Activated T-helper 17 cell treated with anti-CD3 and anti-CD28 coated beads, Interleukin-2, amount 50 U/mL, for 72 hours (primary cell): ENCODE data around the gene IL17REL. TPM values are rescaled to one million over a fixed set of nuclear protein-coding genes. Genes with fewer than 3 reads are reported as not detected.

Experiments
- ATAC-seq: fragments of 150-1000 bp; cut with Tn5 transposase; replicated peaks from 2 replicates; pipeline ENCODE4 v1.10.0; 2021; ENCODE audit warnings: mild to moderate bottlenecking, moderate library complexity
- H3K27ac Mint-ChIP-seq: one replicate; pipeline ENCODE4 v1.8.0; 2022; ENCODE audit warnings: mixed read lengths
- H3K27me3 Mint-ChIP-seq: one replicate; pipeline ENCODE4 v1.8.0; 2022; ENCODE audit warnings: mixed read lengths
- H3K36me3 Mint-ChIP-seq: one replicate; pipeline ENCODE4 v1.8.0; 2022; ENCODE audit warnings: low read depth, mild to moderate bottlenecking, mixed read lengths
- H3K4me1 Mint-ChIP-seq: one replicate; pipeline ENCODE4 v1.8.0; 2022; ENCODE audit warnings: mixed read lengths
- H3K4me3 Mint-ChIP-seq: one replicate; pipeline ENCODE4 v1.8.0; 2022; ENCODE audit warnings: mild to moderate bottlenecking, mixed read lengths
- H3K9me3 Mint-ChIP-seq: one replicate; pipeline ENCODE4 v1.8.0; 2022; ENCODE audit warnings: mixed read lengths
- total RNA-seq, 2 donors: library from RNA; stranded (reverse); gene quantifications; one replicate each; pipeline ENCODE4 v1.2.3, GENCODE V29; 2022

The IL17REL gene
- total RNA-seq, 2 donors from 2014 or later: 0.09 to 0.42 TPM

GRCh38 chr22:49966774-49967705, 45.5 kb downstream of the IL17REL start:
- H3K27ac Mint-ChIP-seq: peak overlapping the region; percentile 82
- no peaks in the 10 kb centered on the region for H3K27me3 Mint-ChIP-seq
- peaks cover 65% of the 10 kb centered on the region for H3K36me3 Mint-ChIP-seq
- H3K9me3 Mint-ChIP-seq: no peaks in the 10 kb centered on the region
- peak overlapping the region; percentile 87 for H3K4me3 Mint-ChIP-seq
- ATAC-seq: no peak
- H3K4me1 Mint-ChIP-seq: peaks cover 5% of the 10 kb centered on the region

GRCh38 chr22:49966041-49966773, 46.4 kb downstream of the IL17REL start:
- Mint-ChIP-seq H3K4me3 (peak overlapping the region; percentile 87), H3K9me3 (no peaks in the 10 kb centered on the region), H3K36me3 (peaks cover 73% of the 10 kb centered on the region), H3K27me3 (no peaks in the 10 kb centered on the region), H3K27ac (peak overlapping the region; percentile 61), H3K4me1 (peaks cover 5% of the 10 kb centered on the region)
- ATAC-seq: no peak

- Mint-ChIP-seq H3K4me3 (peak overlapping the region; percentile 87), H3K4me1 (peaks cover under 1% of the 10 kb centered on the region), H3K27ac (peak overlapping the region; percentile 93), H3K9me3 (no peaks in the 10 kb centered on the region), H3K27me3 (no peaks in the 10 kb centered on the region), H3K36me3 (peaks cover 66% of the 10 kb centered on the region)
- ATAC-seq: no peak
Observed at GRCh38 chr22:49965091-49966040, 47.2 kb downstream of the IL17REL start.

- Mint-ChIP-seq H3K4me1 (no peaks in the 10 kb centered on the region), H3K27me3 (no peaks in the 10 kb centered on the region), H3K4me3 (peak overlapping the region; percentile 87), H3K36me3 (peaks cover 66% of the 10 kb centered on the region), H3K9me3 (no peaks in the 10 kb centered on the region), H3K27ac (peak overlapping the region; percentile 93)
- no peak for ATAC-seq
Observed at GRCh38 chr22:49964136-49965090, 48.2 kb downstream of the IL17REL start.

GRCh38 chr22:49963647-49964026, 48.9 kb downstream of the IL17REL start:
- H3K4me3 Mint-ChIP-seq: peak overlapping the region; percentile 87
- H3K4me1 Mint-ChIP-seq: no peaks in the 10 kb centered on the region
- peaks cover 66% of the 10 kb centered on the region for H3K36me3 Mint-ChIP-seq
- ATAC-seq: no peak
- no peaks in the 10 kb centered on the region for H3K9me3 Mint-ChIP-seq
- H3K27ac Mint-ChIP-seq: peak overlapping the region; percentile 93
- H3K27me3 Mint-ChIP-seq: no peaks in the 10 kb centered on the region

- no peaks in the 10 kb centered on the region for H3K9me3 Mint-ChIP-seq
- no peaks in the 10 kb centered on the region for H3K27me3 Mint-ChIP-seq
- ATAC-seq: peak; percentile 13
- no peaks in the 10 kb centered on the region for H3K4me1 Mint-ChIP-seq
- peaks cover 64% of the 10 kb centered on the region for H3K36me3 Mint-ChIP-seq
- peak overlapping the region; percentile 93 for H3K27ac Mint-ChIP-seq
- peak overlapping the region; percentile 87 for H3K4me3 Mint-ChIP-seq
Observed at GRCh38 chr22:49962751-49963646, 49.6 kb downstream of the IL17REL start.

GRCh38 chr22:49962012-49962750, 50.4 kb downstream of the IL17REL start:
- Mint-ChIP-seq H3K36me3 (peaks cover 56% of the 10 kb centered on the region), H3K4me3 (peak overlapping the region; percentile 87), H3K27ac (peak overlapping the region; percentile 93), H3K4me1 (no peaks in the 10 kb centered on the region), H3K27me3 (no peaks in the 10 kb centered on the region), H3K9me3 (no peaks in the 10 kb centered on the region)
- ATAC-seq: peak; percentile 49

GRCh38 chr22:49961601-49962011, 51.0 kb downstream of the IL17REL start:
- Mint-ChIP-seq H3K4me1 (no peaks in the 10 kb centered on the region), H3K4me3 (peak overlapping the region; percentile 87), H3K27ac (peak overlapping the region; percentile 88), H3K27me3 (no peaks in the 10 kb centered on the region), H3K36me3 (peaks cover 54% of the 10 kb centered on the region), H3K9me3 (no peaks in the 10 kb centered on the region)
- peak; percentile 2 for ATAC-seq

GRCh38 chr22:49961005-49961600, 51.5 kb downstream of the IL17REL start:
- no peak for ATAC-seq
- Mint-ChIP-seq H3K36me3 (peaks cover 50% of the 10 kb centered on the region), H3K27me3 (no peaks in the 10 kb centered on the region), H3K4me3 (peak overlapping the region; percentile 87), H3K4me1 (no peaks in the 10 kb centered on the region), H3K27ac (peak overlapping the region; percentile 88), H3K9me3 (no peaks in the 10 kb centered on the region)

- peaks cover 42% of the 10 kb centered on the region for H3K36me3 Mint-ChIP-seq
- no peaks in the 10 kb centered on the region for H3K9me3 Mint-ChIP-seq
- no peaks in the 10 kb centered on the region for H3K27me3 Mint-ChIP-seq
- peak; percentile 74 for ATAC-seq
- H3K4me1 Mint-ChIP-seq: no peaks in the 10 kb centered on the region
- H3K27ac Mint-ChIP-seq: peak within 1 kb of the TSS; percentile 88
- peak within 1 kb of the TSS; percentile 87 for H3K4me3 Mint-ChIP-seq
Observed at GRCh38 chr22:49960159-49961004, 52.2 kb downstream of the IL17REL start, which contains the start of gene PIM3. Gene PIM3 (plus strand): TSS chr22:49960772. CDS start chr22:49960948, 176 bp downstream.

- Mint-ChIP-seq H3K27ac (peak overlapping the region; percentile 87), H3K4me3 (peak overlapping the region; percentile 84), H3K27me3 (no peaks in the 10 kb centered on the region), H3K36me3 (peaks cover 36% of the 10 kb centered on the region), H3K9me3 (no peaks in the 10 kb centered on the region), H3K4me1 (no peaks in the 10 kb centered on the region)
- peak; percentile 32 for ATAC-seq
Observed at GRCh38 chr22:49959782-49960158, 52.8 kb downstream of the IL17REL start.
